Mesendoderm (in vitro differentiated cells): Measurements from ENCODE around the gene RNASEL.

ENCODE experiments used
- DNase-seq: peaks from one replicate; pipeline ENCODE4 v3.0.0; 2013
- H2AK5ac ChIP-seq: 2 replicates; pipeline ENCODE4 v1.6.1; 2013; ENCODE audit warnings: low read length, inconsistent platforms
- H2BK120ac ChIP-seq: 2 replicates; pipeline ENCODE4 v1.6.1; 2013; ENCODE audit warnings: low read depth, mild to moderate bottlenecking, low read length, moderate library complexity, mixed read lengths
- H2BK15ac ChIP-seq: replicated peaks from 2 replicates; pipeline ENCODE4 v1.6.1; 2013; ENCODE audit warnings: low read depth, mild to moderate bottlenecking, moderate library complexity
- H2BK5ac ChIP-seq: 2 replicates; pipeline ENCODE4 v1.6.1; 2013; ENCODE audit warnings: low read length, inconsistent platforms
- H3K18ac ChIP-seq: 2 replicates; pipeline ENCODE4 v1.6.1; 2013; ENCODE audit warnings: mild to moderate bottlenecking, low read length, mixed read lengths
- H3K23ac ChIP-seq: one replicate; pipeline ENCODE4 v1.6.1; 2013; ENCODE audit warnings: low read length
- H3K27ac ChIP-seq: 2 replicates; pipeline ENCODE4 v1.5.1; 2013; ENCODE audit warnings: low read depth, mild to moderate bottlenecking, inconsistent platforms, low read length, moderate library complexity
- H3K27me3 ChIP-seq: 2 replicates; pipeline ENCODE4 v1.6.1; 2013; ENCODE audit warnings: low read length, control low read depth, mild to moderate bottlenecking, inconsistent platforms; ENCODE audit not compliant: insufficient read depth, poor library complexity
- H3K36me3 ChIP-seq: 2 replicates; pipeline ENCODE4 v1.6.1; 2013; ENCODE audit warnings: low read length, inconsistent platforms; ENCODE audit not compliant: control insufficient read depth, insufficient read depth
- H3K4ac ChIP-seq: one replicate; pipeline ENCODE4 v1.6.1; 2013; ENCODE audit warnings: low read depth, mild to moderate bottlenecking, low read length, moderate library complexity
- H3K4me1 ChIP-seq: 2 replicates; pipeline ENCODE4 v1.6.1; 2013; ENCODE audit warnings: low read depth, low read length, inconsistent platforms; ENCODE audit not compliant: control insufficient read depth
- H3K4me2 ChIP-seq: 2 replicates; pipeline ENCODE4 v1.6.1; 2013; ENCODE audit warnings: low read length
- H3K4me3 ChIP-seq: 2 replicates; pipeline ENCODE4 v1.5.1; 2013; ENCODE audit warnings: mild to moderate bottlenecking, low read length
- H3K56ac ChIP-seq: one replicate; pipeline ENCODE4 v1.6.1; 2013; ENCODE audit warnings: low read length
- H3K79me1 ChIP-seq: 2 replicates; pipeline ENCODE4 v1.6.1; 2013; ENCODE audit warnings: low read length, inconsistent platforms
- H3K79me2 ChIP-seq: 2 replicates; pipeline ENCODE4 v1.6.1; 2013; ENCODE audit warnings: mild to moderate bottlenecking, low read length; ENCODE audit not compliant: control insufficient read depth, insufficient read depth
- H3K9ac ChIP-seq: 2 replicates; pipeline ENCODE4 v1.6.1; 2013; ENCODE audit warnings: low read length, inconsistent platforms
- H4K5ac ChIP-seq: one replicate; pipeline ENCODE4 v1.6.1; 2013; ENCODE audit warnings: low read length
- H4K8ac ChIP-seq: one replicate; pipeline ENCODE4 v1.6.1; 2013; ENCODE audit warnings: low read depth, mild to moderate bottlenecking, control low read depth, low read length, moderate library complexity
- WGBS: extraction: QIAGEN DNeasy Blood & Tissue Kit; methylation state at CpG from one replicate; pipeline ENCODE4 v1.1.7; 2013; ENCODE audit warnings: low lambda C conversion rate, missing lambda C conversion rate; ENCODE audit not compliant: insufficient coverage; ENCODE audit errors: extremely low coverage; 5-methylcytosine and 5-hydroxymethylcytosine counted together

The RNASEL gene

DNA sequence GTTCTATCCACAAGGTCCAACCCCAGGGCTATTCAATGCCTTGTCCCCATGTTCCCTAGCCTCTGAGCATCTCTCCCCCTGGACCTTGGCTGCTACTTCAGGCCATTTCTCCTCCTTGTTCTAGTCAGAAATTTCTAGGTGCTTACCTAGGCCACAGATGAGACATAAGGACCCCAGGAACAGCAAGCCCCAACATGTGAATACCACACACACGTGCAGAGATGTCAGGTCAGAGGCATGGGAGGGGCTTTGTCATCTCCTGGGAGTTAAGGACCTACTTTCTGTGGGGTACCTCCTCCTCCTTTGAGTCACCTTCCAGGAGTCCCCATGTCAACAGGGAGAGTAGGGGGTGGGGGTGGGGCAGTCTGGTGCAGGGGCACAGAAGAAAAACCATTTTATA lies 22.3 kb upstream of the RNASEL start:
- H3K4ac ChIP-seq, result no peak overlapping the region
- H2AK5ac ChIP-seq, result no peak overlapping the region
- H3K79me1 ChIP-seq, result no peaks in the 10 kb centered on the region
- peak overlapping the region; percentile 10 for H2BK120ac ChIP-seq
- WGBS, result no CpG with 5 or more reads among the region's 1 CpG
- no peaks in the 10 kb centered on the region for H3K79me2 ChIP-seq
- H4K8ac ChIP-seq, result no peak overlapping the region
- peaks cover 17% of the 10 kb centered on the region for H3K4me1 ChIP-seq
- H3K9ac ChIP-seq, result no peak overlapping the region
- peak overlapping the region; percentile 69 for H3K56ac ChIP-seq
- H2BK15ac ChIP-seq, result no peak overlapping the region
- no peak overlapping the region for H3K4me2 ChIP-seq
- peak overlapping the region; percentile 92 for H3K18ac ChIP-seq
- H3K27me3 ChIP-seq, result no peaks in the 10 kb centered on the region
- H3K23ac ChIP-seq, result no peak overlapping the region
- no peak for DNase-seq
- no peaks in the 10 kb centered on the region for H3K36me3 ChIP-seq
- no peak overlapping the region for H4K5ac ChIP-seq
- H3K27ac ChIP-seq, result no peak overlapping the region
- H3K4me3 ChIP-seq, result no peak overlapping the region
- no peak overlapping the region for H2BK5ac ChIP-seq

DNA sequence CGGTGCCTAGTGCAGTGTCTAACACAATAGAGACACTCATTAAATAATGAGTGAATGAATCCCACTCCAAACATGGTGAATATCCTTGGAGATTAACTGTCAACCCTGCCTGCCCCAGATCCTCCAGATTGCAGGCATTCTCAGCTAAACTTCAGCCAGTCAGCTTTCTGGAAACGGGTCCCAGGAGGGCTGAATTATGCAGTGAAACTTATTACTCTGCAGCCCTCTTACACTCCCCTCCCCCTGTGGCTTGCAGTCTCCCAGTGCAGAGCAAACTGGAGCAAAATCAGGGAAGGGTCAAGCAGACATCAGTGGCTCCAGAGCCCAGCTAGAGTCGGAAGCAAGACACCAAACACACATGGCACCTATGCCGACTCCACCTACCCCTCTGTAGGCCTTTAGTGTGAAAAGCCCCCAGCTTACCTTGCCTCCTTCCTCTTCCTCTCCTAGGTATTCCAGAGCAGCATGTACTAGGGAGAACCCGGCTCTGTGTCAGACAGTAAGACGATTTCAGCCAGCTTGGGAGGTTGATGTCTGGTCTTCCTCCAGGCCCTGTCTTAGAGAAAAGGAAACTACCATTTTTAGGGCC lies 21.6 kb upstream of the RNASEL start:
- H3K4me2 ChIP-seq, result no peak overlapping the region
- H2BK120ac ChIP-seq, result peak overlapping the region; percentile 10
- H2AK5ac ChIP-seq, result peak overlapping the region; percentile 54
- WGBS, result no CpG with 5 or more reads among the region's 6 CpGs
- no peak overlapping the region for H2BK15ac ChIP-seq
- H3K4ac ChIP-seq, result no peak overlapping the region
- peak overlapping the region; percentile 69 for H3K56ac ChIP-seq
- no peaks in the 10 kb centered on the region for H3K79me2 ChIP-seq
- no peak overlapping the region for H3K23ac ChIP-seq
- no peaks in the 10 kb centered on the region for H3K36me3 ChIP-seq
- no peak overlapping the region for H4K8ac ChIP-seq
- no peaks in the 10 kb centered on the region for H3K79me1 ChIP-seq
- H3K4me1 ChIP-seq, result peaks cover 17% of the 10 kb centered on the region
- no peak overlapping the region for H3K9ac ChIP-seq
- no peak overlapping the region for H4K5ac ChIP-seq
- no peak overlapping the region for H3K4me3 ChIP-seq
- no peak for DNase-seq
- H3K27me3 ChIP-seq, result no peaks in the 10 kb centered on the region
- peak overlapping the region; percentile 92 for H3K18ac ChIP-seq
- no peak overlapping the region for H3K27ac ChIP-seq
- peak overlapping the region; percentile 5 for H2BK5ac ChIP-seq

DNA sequence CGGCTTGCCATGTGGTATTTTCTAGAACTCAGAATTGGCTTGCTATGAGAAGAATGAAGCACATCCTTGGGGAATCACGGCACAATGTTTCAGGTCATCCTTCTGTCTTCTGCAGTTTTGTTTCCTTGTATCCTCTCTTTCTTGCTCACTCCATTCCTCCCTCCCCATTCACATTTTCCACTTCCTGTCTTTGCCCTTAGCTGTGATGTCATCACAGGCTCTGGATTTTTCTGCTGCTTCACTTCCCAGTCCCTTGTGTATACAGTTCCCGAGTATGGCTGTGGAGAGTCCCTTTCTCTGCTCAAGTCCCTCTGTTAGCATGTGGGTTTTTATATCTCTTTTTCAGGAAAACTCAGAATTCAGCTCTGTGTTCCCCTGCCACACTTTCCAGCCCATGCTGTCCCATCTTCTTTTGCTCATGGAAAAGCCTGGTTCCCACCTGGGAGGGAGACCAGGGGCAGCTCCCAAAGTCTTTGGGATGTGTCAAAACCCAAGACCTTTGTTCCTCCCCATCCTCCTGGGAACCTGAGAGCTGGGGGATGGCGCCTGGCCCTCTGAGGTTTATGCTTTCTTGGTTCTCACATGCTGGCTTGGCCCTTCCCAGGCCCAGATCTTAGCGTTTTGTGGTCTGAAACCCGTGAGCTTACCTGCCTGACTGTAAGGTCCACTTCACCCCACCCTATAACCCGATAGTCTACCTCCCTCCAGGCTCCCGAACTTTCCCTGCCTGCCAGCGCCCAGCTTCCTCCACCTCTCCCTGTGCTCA lies 20.0 kb upstream of the RNASEL start:
- no peak overlapping the region for H2AK5ac ChIP-seq
- no peak overlapping the region for H4K5ac ChIP-seq
- no peak overlapping the region for H2BK120ac ChIP-seq
- H3K27ac ChIP-seq, result no peak overlapping the region
- H3K9ac ChIP-seq, result no peak overlapping the region
- no peak overlapping the region for H3K56ac ChIP-seq
- no peak overlapping the region for H3K4me2 ChIP-seq
- no peaks in the 10 kb centered on the region for H3K79me1 ChIP-seq
- no peaks in the 10 kb centered on the region for H3K36me3 ChIP-seq
- H3K4me1 ChIP-seq, result peaks cover 17% of the 10 kb centered on the region
- no peak overlapping the region for H3K23ac ChIP-seq
- no peaks in the 10 kb centered on the region for H3K27me3 ChIP-seq
- H2BK5ac ChIP-seq, result no peak overlapping the region
- H3K18ac ChIP-seq, result peak overlapping the region; percentile 51
- no CpG with 5 or more reads among the region's 9 CpGs for WGBS
- no peak for DNase-seq
- H3K4ac ChIP-seq, result peak overlapping the region; percentile 63
- H3K4me3 ChIP-seq, result no peak overlapping the region
- peaks cover 1% of the 10 kb centered on the region for H3K79me2 ChIP-seq
- H2BK15ac ChIP-seq, result peak overlapping the region; percentile 61
- H4K8ac ChIP-seq, result no peak overlapping the region

DNA sequence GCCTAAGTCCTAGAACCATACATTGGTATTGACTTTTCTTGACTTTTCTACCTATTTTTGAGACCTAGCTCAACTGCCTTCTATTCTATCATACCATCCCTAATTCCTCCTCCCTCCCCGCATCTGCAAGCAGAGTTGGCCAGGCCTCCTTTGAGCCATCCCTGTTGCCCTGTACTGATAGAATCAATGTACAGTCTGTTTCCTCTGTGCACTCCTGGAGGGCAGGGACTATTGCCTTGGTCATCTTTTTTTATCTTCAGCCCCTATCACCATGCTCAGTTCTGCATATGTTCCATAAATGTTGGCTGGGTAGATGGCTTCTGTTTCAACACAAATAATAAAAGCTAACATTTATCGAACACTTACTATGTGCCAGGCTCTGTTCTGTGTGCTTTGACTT lies 19.2 kb upstream of the RNASEL start:
- H4K5ac ChIP-seq, result no peak overlapping the region
- H3K18ac ChIP-seq, result no peak overlapping the region

GRCh38 chr1:182607566-182607965 lies 18.5 kb upstream of the RNASEL start:
- H3K36me3 ChIP-seq, result no peaks in the 10 kb centered on the region
- no peak overlapping the region for H3K4ac ChIP-seq
- H3K4me1 ChIP-seq, result peaks cover 15% of the 10 kb centered on the region
- no peak overlapping the region for H2BK5ac ChIP-seq
- H4K5ac ChIP-seq, result no peak overlapping the region
- no peak overlapping the region for H3K27ac ChIP-seq
- H3K18ac ChIP-seq, result no peak overlapping the region
- no peak overlapping the region for H2BK120ac ChIP-seq
- no CpG with 5 or more reads among the region's 1 CpG for WGBS
- H3K9ac ChIP-seq, result no peak overlapping the region
- H2BK15ac ChIP-seq, result no peak overlapping the region
- no peak overlapping the region for H3K56ac ChIP-seq
- H2AK5ac ChIP-seq, result no peak overlapping the region
- no peak overlapping the region for H3K4me2 ChIP-seq
- H3K79me1 ChIP-seq, result peaks cover 4% of the 10 kb centered on the region
- H3K27me3 ChIP-seq, result no peaks in the 10 kb centered on the region
- H3K79me2 ChIP-seq, result peaks cover 16% of the 10 kb centered on the region
- DNase-seq, result no peak
- no peak overlapping the region for H3K4me3 ChIP-seq
- no peak overlapping the region for H3K23ac ChIP-seq
- no peak overlapping the region for H4K8ac ChIP-seq

More for the DNA sequence above, 19.2 kb upstream of the RNASEL start:
- Histone ChIP-seq H2BK120ac (no peak overlapping the region), H2BK5ac (no peak overlapping the region), H3K27me3 (no peaks in the 10 kb centered on the region), H3K4me2 (no peak overlapping the region), H4K8ac (no peak overlapping the region), H3K4me3 (no peak overlapping the region), H3K79me2 (peaks cover 9% of the 10 kb centered on the region), H3K27ac (no peak overlapping the region), H3K36me3 (no peaks in the 10 kb centered on the region), H3K56ac (no peak overlapping the region), H3K23ac (no peak overlapping the region), H2BK15ac (no peak overlapping the region), H3K79me1 (no peaks in the 10 kb centered on the region), H3K4me1 (peaks cover 15% of the 10 kb centered on the region), H3K9ac (no peak overlapping the region), H3K4ac (no peak overlapping the region), H2AK5ac (no peak overlapping the region)
- no peak for DNase-seq
- no CpG with 5 or more reads among the region's 2 CpGs for WGBS
